ENCODE data around the gene ADCY2. TPM values are rescaled to one million over a fixed set of nuclear protein-coding genes. Genes with fewer than 3 reads are reported as not detected.

ADCY2 gene
- total RNA-seq, 1 donor from 2014 or later: 0.59 TPM

- no peak for TF ChIP-seq CTCF (IDR thresholded peaks at IDR 0.05)
- DNase-seq: no peak
- no peak for ATAC-seq
- peaks cover 30% of the 10 kb centered on the region for H3K4me1 ChIP-seq
- no peak overlapping the region for H3K27ac ChIP-seq
- H3K9me3 ChIP-seq: no peaks in the 10 kb centered on the region
- intact Hi-C loops (cut with DNase I): no loop called here
- no peaks in the 10 kb centered on the region for H3K27me3 ChIP-seq (ENCODE audit: low read depth)
- peaks cover 34% of the 10 kb centered on the region for H3K36me3 ChIP-seq
- peak overlapping the region; percentile 95 for H3K4me3 ChIP-seq
Measured at GRCh38 chr5:7871653-7872052, 475.7 kb downstream of the ADCY2 start.

- H3K9me3 ChIP-seq: no peaks in the 10 kb centered on the region
- peaks cover 31% of the 10 kb centered on the region for H3K4me1 ChIP-seq
- intact Hi-C loops (cut with DNase I): no loop called here
- no peaks in the 10 kb centered on the region for H3K27me3 ChIP-seq (ENCODE audit: low read depth)
- no peak for TF ChIP-seq CTCF (IDR thresholded peaks at IDR 0.05)
- no peak overlapping the region for H3K27ac ChIP-seq
- DNase-seq (no peak), ATAC-seq (no peak)
- H3K36me3 ChIP-seq: peaks cover 43% of the 10 kb centered on the region
- H3K4me3 ChIP-seq: no peak overlapping the region
Measured at GRCh38 chr5:7872517-7873130, 476.7 kb downstream of the ADCY2 start.

GRCh38 chr5:7873216-7873615, 477.3 kb downstream of the ADCY2 start:
- TF ChIP-seq CTCF (IDR thresholded peaks at IDR 0.05): no peak
- Histone ChIP-seq H3K27me3 (ENCODE audit: low read depth) (no peaks in the 10 kb centered on the region), H3K4me3 (no peak overlapping the region), H3K36me3 (peaks cover 49% of the 10 kb centered on the region), H3K4me1 (peaks cover 31% of the 10 kb centered on the region), H3K9me3 (no peaks in the 10 kb centered on the region), H3K27ac (no peak overlapping the region)
- DNase-seq: no peak
- no peak for ATAC-seq
- intact Hi-C loops (cut with DNase I): no loop called here

- H3K4me3 ChIP-seq: no peak overlapping the region
- H3K36me3 ChIP-seq: peaks cover 64% of the 10 kb centered on the region
- intact Hi-C loops (cut with DNase I): no loop called here
- TF ChIP-seq CTCF (IDR thresholded peaks at IDR 0.05): no peak
- ATAC-seq: no peak
- no peaks in the 10 kb centered on the region for H3K27me3 ChIP-seq (ENCODE audit: low read depth)
- peaks cover 35% of the 10 kb centered on the region for H3K4me1 ChIP-seq
- DNase-seq: no peak
- no peaks in the 10 kb centered on the region for H3K9me3 ChIP-seq
- no peak overlapping the region for H3K27ac ChIP-seq
Measured at GRCh38 chr5:7874639-7875038, 478.7 kb downstream of the ADCY2 start.

- H3K9me3 ChIP-seq: no peaks in the 10 kb centered on the region
- intact Hi-C loops (cut with DNase I): no loop called here
- no peak for DNase-seq
- peaks cover 69% of the 10 kb centered on the region for H3K36me3 ChIP-seq
- peaks cover 31% of the 10 kb centered on the region for H3K4me1 ChIP-seq
- no peak overlapping the region for H3K4me3 ChIP-seq
- ATAC-seq: no peak
- H3K27me3 ChIP-seq (ENCODE audit: low read depth): no peaks in the 10 kb centered on the region
- TF ChIP-seq CTCF (IDR thresholded peaks at IDR 0.05): no peak
- H3K27ac ChIP-seq: no peak overlapping the region
Measured at GRCh38 chr5:7875151-7875550, 479.2 kb downstream of the ADCY2 start.
